HG03571 (cell line): Measurements from ENCODE around the gene PACC1.

Experiments used
- ATAC-seq: cut with Tn5 transposase; IDR thresholded peaks from one replicate; pipeline ENCODE4 v1.9.1; 2021; ENCODE audit not compliant: unreplicated experiment

The PACC1 gene

DNA sequence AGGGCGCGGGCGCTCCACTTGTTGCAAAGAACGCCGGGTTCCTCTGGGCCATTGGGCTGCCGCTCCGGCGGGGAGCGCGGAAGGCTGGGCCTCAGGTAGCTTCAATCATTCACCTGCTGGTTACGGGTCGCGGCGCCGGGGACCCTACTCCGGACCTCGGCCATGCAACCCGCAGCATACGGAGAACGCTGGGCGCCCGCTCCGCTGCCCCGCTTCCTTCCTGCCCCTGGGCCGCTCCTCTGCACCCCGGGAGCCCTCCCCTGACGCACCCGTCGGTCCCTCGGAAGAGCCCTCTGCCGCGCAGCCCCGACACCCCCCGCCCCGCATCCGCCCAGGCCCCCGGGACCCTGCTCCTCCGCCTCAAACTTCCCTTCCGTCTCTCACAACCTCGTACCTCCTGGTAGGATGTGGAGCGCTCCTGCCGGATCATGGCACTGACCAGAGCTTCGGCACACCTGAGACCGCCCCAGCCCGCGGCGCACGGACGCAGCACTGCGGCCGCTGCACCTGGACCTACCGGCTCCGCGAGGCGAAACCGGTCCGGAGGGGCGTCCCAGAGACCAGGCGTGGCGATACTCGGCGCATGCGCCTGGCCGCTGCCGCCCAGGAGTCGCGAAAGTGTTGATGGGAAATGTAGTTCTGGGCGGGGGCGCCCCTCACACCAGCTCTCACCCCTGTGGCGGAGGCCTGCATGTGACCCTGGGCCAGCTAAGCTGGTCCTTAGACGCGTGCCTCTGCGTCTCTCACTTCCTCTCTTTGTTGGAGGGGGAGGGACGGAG lies at the start of gene PACC1:
TSS of gene PACC1 (minus strand) at position 559 of the 779 bp plus-strand sequence. CDS start at position 430, 129 bp downstream.
- peak; percentile 98 for ATAC-seq

DNA sequence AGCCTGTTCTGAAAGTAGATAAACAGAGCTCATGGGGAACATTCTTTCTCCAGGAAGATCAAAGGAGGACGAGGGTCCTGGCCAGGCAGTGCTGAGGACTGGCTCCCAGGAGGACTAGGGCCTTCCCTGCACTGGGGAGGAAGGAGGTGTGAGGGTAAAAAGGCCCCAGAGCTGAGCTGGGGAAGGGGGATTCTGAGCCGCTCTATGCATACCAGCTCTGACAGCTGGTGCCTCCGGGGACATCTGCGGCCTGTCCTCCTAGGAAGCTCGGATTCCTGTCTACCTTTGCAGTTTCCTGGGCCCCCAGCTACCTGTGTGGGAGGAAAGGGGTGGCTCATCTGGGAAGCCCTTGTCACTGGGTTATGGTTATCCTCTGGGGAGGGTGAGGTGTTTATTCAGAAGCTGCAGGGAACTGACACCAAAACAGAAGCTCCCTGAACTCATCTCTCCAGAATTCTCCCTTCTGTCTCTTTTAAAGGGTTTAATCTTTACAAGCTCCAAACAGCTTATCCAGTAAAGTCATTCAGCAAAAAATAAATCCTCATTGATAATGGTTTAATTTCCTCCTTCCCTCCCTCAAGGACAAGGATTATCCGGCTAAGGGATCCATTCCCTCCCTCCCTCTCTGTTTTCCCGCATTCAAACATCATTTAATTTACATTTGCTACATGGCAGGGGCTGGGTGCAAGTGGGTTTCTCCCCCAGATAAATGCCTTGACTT lies 49.0 kb upstream of the PACC1 start:
- ATAC-seq: no peak

DNA sequence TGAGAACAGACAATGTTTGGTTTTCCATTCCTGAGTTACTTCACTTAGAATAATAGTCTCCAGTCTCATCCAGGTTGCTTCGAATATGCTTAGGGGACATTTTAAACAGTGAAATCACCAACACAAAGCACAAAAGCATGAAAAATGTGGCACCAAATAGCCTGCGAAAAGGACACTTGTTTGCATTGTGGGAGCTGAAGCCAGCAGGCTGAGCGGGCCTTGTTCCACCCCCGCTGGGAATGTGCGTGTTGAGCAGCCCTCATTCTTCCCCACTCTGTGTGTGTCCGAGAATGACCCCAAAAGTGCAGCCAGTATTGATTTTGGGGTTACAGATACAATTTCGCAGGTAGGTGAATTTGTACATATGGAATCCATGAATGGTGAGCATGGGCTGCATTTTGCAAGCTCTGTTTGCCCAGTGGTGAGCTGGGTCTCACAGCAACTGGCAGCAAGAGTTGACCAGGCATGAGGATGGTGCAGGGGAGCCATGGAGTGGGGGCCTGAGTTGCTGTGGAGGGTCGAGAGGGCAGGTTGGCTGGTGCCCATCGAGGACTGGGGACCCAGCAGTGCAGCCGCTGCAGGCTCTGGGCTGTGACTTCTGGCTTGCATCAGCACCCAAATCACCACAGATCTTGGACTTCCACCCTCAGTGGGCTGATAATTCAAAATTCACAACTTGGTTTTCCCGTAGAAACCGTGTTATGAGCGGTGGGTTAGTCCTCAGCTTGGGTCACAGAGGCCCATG lies 47.4 kb upstream of the PACC1 start:
- no peak for ATAC-seq

DNA sequence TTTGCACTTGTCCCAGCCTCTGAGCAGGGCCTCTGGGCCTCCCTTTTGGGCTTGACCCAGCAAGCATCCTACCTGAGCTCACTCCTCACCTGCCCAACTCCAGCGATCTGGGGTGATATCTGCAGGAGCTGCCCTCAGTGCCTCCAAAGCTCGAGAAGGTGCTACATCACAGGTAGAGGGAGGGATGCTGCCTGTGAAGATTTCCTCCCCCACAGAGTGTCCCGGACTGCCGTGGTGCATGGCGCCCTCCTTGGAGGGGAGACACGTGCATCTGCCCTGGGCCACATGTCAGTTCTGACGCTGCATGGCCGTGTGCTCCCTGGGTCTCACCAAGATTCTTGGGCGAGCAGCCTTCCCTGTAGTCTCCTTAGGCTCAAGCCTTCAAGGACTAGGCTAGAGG lies 45.7 kb upstream of the PACC1 start:
- no peak for ATAC-seq

DNA sequence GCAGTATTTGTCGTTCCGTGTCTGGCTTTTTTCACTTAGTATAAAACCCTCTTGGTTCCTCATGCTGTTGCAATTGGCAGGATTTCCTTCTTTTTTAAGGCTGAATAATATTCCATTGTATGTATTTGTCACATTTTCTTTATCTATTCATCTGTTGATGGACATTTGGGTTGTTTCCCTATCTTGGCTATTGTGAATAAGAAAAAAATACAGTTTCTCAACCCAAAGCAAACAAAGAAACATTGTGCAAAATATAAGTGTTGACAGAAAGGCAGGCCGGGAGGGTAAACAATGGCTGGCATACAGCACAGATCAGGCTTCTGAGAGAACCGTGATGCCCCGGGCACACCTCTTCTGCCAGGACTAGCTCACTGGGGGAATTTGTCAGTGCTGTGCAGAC lies 45.0 kb upstream of the PACC1 start:
- no peak for ATAC-seq

DNA sequence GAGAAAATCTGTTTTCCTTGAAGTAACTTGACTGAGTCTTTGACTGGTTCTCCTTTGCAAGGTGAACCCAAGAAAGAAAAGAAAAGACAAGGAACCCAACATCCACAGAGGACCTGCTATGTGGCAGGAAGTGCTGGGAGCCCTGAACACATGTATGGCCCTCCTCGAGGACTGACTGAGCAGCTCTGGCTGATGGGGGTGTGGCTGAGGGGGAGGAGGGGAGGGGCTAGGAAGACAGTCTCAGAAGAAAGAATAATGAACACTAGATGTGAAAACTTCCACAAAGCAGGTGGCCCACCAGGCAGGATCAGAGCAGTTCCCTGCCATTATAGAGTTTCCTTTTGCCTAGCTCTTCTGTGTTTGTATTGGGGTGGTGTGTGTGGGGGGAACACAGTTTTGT lies 44.1 kb upstream of the PACC1 start:
- no peak for ATAC-seq

DNA sequence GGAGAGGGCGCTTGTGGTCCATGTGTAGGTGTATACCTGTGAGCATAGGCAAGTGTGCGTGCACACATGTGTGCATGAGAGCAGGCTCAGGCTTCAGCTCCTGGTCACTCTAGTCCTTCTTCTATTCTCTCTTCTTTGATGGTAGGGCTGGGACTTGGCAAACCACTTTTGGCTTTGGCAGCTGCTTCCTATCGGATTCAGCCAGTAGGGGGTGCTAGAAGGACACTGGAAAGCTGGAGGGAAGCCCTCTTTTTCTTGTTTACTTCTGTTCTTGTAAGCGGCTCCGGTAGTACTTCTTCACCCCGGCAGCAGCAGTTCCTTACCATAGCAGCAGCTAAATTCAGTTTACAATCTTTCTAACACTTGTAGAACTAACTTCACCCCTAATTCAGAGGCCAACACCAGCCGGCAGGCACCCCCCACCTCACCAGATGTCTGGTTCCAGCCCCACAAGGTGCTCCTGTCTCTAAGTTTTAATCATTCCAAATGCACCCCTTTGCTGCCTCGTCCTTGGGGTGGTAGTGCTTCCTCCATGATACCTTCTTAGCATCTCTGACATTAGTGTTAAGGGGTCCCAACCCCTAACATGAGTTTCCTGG lies 43.2 kb upstream of the PACC1 start:
- no peak for ATAC-seq

DNA sequence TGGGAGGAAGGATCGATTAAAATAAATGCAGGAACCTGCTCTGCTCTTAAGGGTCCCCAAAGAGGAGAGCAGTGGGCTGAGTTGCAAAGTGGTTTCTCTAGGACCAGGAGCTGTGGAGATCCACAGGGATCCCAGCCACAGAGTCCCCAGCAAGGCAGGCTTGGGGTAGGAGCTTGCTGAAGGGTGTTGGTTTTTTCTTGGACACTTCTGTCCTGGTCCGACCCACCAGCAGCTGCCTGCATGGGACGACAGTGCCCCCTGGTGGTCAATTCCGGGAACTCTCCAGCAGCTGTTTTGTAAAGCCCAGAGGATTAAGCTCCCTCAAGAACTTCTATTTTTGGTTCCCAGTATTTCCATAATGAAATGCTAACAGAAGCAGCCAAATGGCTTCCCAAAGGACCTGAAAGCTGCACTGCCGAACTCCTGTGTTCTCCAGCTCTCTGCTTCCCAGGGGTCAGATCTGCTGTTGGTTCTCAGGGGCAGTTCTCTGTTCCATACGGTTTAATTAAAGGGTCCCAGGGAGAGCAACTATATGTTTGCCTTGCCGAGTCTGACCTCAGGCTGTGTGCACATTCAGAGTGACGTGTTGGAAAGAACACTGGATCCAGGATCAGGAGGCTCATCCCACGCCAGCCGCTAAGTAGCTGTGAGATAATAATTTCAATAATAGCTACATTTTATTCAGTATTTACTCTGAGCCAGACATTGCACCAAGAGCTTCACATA lies 41.3 kb upstream of the PACC1 start:
- peak; percentile 53 for ATAC-seq

DNA sequence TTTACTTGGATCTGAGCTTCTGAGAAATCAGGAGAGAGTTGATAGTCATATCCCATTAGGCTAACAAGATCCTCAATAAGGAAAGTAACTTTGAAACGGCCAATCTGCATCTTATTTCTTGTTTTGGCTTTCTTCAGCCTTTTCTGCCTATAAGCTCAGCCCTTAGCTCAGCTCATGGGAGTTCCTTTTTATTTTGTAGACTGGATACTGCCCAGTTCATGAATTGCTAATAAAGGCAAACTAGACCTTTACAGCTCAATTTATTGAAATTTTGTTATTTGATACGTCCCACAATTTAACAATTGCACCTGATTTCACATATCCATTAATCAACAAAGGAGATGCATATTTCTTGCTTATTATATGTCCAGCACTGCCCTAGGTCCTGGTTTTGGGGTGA lies 40.7 kb upstream of the PACC1 start:
- ATAC-seq: no peak

DNA sequence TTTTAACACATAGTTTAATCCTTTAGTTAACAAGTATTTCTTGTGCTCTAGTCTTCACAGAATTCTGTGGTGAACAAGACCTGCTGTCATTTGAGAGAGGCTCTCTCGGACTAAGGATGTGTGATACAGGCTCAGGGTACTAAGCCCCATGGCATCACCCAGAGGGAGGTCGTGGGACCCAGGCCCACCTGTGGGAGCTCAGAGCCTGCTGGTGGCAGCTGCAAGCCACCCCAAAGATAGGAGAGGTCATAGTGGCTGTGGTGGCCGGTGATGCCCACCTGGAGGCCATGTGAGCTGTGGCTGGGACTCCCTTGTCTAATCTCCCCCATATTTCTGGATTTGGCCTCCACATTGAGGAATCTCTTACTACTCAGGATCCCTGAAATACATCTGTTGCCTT lies 40.1 kb upstream of the PACC1 start:
- no peak for ATAC-seq

DNA sequence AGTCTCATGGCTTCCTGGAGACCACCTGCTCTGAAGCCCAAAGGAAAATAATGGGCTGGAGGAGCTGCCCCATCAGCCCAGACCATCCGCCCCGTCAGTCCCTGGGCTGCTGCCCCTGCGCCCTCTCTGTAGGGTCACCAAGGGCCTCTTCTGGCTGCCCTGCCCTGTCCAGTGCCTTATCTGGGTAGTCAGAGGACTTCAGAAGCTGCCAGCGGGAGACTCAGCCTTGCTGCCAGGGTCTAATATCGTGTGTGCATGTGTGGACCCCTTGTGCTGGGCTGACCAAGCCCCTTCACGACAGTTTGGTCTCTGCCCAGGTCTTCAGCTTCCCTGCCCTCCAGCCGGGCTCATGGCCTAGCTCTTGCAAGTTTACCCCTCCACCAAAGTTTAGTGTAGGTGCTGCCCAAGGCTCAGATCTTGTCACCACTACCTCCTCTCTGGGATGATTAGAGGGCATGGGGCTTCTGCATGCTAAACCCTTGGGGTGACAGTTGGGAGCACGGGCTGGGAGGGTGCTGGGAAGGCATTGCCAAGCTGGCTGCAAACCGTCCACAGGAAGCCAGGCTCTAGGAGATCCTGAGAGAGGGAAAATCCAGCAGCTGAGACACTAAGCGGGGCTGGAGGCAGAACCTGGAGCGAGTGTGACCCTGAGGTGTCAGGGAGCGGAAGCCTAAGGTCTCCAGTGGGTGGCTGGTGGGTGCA lies 38.6 kb upstream of the PACC1 start:
- no peak for ATAC-seq

DNA sequence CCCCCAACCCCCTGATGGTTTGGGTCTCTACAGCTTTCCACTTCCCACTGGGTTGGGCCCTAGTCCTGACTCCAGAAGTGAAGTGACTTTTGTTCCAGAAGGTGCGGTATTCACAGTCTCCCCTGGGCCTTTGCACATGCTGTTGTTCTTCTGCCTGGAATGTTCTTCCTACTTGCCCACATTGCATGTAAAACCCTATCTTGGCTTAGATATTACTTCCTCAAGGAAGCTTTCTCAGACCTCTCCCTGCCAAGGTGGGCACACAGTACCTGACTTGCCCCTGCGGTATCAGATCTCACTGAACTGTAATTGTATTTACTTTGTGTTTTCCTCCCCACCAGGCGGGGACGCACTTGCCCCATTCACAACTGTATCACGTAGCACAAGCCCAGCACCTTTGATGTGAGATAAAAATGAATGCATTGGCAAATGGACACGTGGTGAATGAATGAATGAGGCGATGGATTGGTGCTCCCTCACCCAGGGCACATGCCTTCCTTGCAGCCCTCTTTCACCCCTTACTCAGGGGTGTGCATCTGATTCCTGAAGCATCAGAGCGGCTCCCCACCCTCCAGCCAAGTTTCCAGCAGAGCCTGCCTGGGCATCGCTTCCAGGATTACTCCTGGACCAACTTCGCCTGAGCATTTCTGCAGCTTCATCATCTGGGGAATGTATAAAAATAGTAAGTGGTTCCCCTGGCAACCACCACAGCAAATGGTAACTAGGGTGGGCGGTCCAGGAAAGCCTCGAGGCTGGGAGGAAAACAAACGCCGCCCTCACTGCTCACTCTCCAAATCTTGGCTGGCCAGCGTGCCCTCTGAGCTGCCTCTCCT lies 37.9 kb upstream of the PACC1 start:
- no peak for ATAC-seq

DNA sequence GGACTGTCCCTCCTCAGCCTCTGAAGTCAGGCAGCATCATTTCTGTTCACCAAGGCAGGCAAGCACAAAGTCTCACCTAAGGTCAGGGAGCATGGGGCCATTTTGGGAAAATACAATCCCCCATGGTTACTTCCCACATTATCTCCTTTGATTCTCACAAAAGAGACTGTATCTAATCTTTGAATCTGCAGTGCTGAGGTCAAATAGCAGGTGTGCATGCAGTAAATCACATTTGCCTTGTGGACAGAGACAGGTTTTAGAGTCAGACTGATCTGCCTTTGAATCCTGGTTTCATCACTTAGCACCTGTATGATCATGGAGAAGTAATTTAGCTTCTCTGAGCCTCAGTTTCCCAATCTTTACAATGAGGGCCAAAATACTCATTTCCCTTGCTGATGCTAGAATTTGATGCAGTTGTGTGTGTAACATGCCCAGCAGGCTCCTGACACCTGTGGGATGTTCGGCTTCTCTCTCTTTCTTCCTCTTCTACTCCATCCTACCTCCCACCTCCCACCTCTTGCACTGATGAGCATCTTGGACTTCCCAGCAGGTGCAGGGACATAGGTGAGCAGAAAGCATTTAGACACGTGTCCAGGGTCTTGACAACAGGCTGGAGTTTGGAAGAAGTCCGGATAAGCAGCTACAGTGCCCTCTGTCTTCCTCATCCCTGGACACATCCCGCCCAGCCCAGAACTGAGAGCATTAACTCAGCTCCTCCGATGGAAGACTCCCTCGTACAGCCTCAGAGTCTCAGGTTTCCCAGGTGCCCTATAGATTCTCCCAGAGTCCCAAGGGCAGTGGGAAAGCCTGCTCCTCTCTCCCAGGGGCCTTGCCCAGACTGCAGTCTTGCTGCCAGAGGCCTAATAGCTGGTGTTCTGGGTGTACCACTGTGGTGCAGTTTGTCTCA lies 37.0 kb upstream of the PACC1 start:
- no peak for ATAC-seq

DNA sequence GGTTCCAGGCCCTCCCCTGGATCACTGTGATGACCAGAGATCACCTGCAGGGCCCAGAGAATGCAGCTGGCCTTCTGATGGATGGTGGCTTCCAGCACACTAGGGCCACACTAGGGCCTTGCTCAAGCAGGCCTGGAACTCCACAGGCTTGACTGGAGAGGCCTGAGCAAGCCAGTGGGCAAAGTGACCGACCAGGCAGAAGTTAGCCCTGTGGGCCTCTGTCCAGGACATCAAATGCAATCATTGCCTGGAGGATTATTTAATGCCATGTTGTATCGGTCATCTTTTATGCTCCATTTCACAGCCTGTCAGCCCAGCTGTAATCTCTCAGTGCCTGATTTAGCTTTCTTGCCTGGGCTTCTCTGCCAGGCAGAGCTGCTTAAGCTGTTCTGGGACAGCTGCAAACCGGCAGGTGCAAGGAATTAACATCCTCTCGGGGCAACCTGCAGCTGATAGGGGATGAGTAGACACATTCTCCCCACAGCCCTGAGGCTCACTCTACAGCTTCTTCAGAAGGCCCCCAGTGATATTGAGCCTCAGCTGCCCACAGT lies 35.7 kb upstream of the PACC1 start:
- no peak for ATAC-seq

DNA sequence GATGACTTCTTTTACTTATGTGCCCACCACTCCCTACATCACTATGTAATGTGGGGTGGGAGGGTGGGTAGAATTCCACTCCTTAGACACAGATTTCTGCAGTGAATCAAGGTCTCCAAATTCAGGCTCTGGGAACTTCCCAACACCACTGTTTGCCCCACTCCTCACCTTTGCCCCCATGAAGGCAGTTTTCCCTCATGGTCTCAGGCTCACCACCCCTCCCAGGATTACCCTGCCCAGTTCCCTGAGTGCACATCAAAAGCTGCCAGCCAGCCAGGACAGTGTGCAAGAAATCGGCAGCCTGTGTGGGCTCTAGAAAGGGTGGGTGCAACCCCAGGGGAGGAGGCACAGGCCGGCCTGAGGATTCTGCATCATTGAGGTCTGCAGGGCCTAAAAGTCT lies 32.8 kb upstream of the PACC1 start:
- ATAC-seq: no peak

DNA sequence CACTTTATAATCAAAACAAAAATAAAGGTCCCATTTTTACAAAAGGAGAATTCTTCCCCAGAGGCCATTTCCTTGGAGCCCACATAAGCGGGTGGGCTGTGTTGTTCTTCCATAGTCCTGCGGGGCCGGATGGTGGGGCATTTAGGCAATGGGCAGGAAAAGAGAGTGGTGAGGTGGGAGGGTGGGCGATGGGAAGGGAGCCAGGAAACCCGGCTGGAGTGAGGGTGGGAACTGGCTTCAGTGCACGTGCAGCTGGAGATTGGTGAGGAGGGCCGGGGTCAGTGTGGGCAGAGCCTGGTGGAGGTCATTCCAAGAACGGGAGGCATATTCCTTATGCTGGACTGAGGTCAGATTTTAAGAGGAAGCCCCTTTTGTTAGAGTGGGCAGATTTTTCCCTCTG lies 31.6 kb upstream of the PACC1 start:
- no peak for ATAC-seq

DNA sequence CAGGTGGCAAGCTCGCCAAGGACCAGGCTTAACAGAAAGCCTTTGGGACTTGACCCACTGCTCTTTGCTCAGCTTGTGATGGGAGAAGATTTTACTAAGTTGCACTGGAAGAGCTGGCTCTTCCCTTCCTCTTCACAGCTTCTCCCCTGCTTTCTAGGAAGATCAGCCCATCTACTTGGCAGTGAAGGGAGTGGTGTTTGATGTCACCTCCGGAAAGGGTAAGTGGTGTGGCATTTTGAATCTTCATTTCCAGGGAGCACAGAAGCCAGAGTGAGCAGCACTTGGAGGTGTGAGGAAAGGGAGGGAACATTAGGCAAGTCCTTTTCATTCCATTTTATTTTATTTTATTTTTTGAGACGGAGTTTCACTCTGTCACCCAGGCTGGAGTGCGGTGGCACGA lies 27.7 kb upstream of the PACC1 start:
- ATAC-seq: no peak

DNA sequence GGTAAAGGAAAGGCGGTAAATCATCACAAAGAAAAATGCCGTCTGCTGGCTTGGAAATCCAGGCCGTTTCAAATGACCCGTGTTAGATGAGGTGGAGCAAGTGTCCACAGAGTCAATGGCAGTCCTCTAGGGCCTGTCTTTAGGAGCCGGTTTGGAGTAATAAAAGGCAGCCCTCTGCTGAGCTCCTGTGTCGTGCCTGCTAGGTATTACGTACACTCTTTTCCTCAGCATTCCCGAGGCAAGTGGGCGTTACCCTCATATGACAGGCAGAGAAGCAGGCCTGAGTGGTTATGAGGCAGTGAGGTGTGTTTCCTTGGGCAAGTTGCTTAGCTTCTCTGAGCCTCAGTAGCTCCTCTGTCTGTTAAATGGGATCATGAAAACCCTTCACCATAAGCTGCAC lies 25.7 kb upstream of the PACC1 start:
- no peak for ATAC-seq
